H9 (cell line): ENCODE measurements around the gene PLCB1. TPM values are rescaled to one million over a fixed set of nuclear protein-coding genes. Genes with fewer than 3 reads are reported as not detected.

Experiments used
- DNase-seq: peaks from one replicate; pipeline ENCODE4 v3.0.0-alpha.2; 2017
- H2AFZ ChIP-seq: one replicate; pipeline ENCODE4 v1.6.1; 2013; ENCODE audit warnings: mild to moderate bottlenecking, low read length, control low read depth, moderate library complexity
- H2AK5ac ChIP-seq: 2 replicates; pipeline ENCODE4 v1.6.1; 2013; ENCODE audit warnings: low read length, control low read depth, mixed read lengths; ENCODE audit not compliant: insufficient read length
- H2BK120ac ChIP-seq: one replicate; pipeline ENCODE4 v1.6.1; 2013; ENCODE audit warnings: low read depth, mild to moderate bottlenecking, low read length, control low read depth, inconsistent platforms; ENCODE audit not compliant: poor library complexity, severe bottlenecking
- H2BK12ac ChIP-seq: 2 replicates; pipeline ENCODE4 v1.6.1; 2013; ENCODE audit warnings: low read length, control low read depth, mixed read lengths, low read depth; ENCODE audit not compliant: insufficient read length
- H2BK15ac ChIP-seq: 2 replicates; pipeline ENCODE4 v1.6.1; 2013; ENCODE audit warnings: low read depth, low read length, control low read depth
- H2BK20ac ChIP-seq: one replicate; pipeline ENCODE4 v1.6.1; 2013; ENCODE audit warnings: low read depth, mild to moderate bottlenecking, low read length, control low read depth, inconsistent platforms; ENCODE audit not compliant: poor library complexity, severe bottlenecking
- H2BK5ac ChIP-seq: 2 replicates; pipeline ENCODE4 v1.6.1; 2013; ENCODE audit warnings: low read length, control low read depth, mixed read lengths; ENCODE audit not compliant: insufficient read length
- H3K14ac ChIP-seq: 2 replicates; pipeline ENCODE4 v1.6.1; 2013; ENCODE audit warnings: low read length, control low read depth; ENCODE audit not compliant: insufficient read depth
- H3K18ac ChIP-seq: 2 replicates; pipeline ENCODE4 v1.6.1; 2013; ENCODE audit warnings: low read depth, mild to moderate bottlenecking, mixed read lengths, low read length, control low read depth; ENCODE audit not compliant: insufficient read length
- H3K23ac ChIP-seq: 2 replicates; pipeline ENCODE4 v1.6.1; 2013; ENCODE audit warnings: low read length, control low read depth, mixed read lengths, low read depth; ENCODE audit not compliant: insufficient read length
- H3K23me2 ChIP-seq: 2 replicates; pipeline ENCODE4 v1.6.1; 2013; ENCODE audit warnings: low read depth, mild to moderate bottlenecking, mixed read lengths, low read length, control low read depth; ENCODE audit not compliant: insufficient read length, poor library complexity, severe bottlenecking
- H3K27ac ChIP-seq: 2 replicates; pipeline ENCODE4 v1.5.1; 2013; ENCODE audit warnings: low read length, control low read depth, mixed read lengths, low read depth; ENCODE audit not compliant: insufficient read length
- H3K27me3 ChIP-seq: 2 replicates; pipeline ENCODE4 v1.6.1; 2013; ENCODE audit warnings: low read length, control low read depth, inconsistent platforms; ENCODE audit not compliant: insufficient read depth
- H3K4ac ChIP-seq: 2 replicates; pipeline ENCODE4 v1.6.1; 2013; ENCODE audit warnings: low read depth, mild to moderate bottlenecking, control low read depth, inconsistent platforms, low read length, moderate library complexity
- H3K4me1 ChIP-seq: 2 replicates; pipeline ENCODE4 v1.6.1; 2013; ENCODE audit warnings: low read length, control low read depth, inconsistent platforms; ENCODE audit not compliant: insufficient read depth
- H3K4me2 ChIP-seq: 2 replicates; pipeline ENCODE4 v1.6.1; 2013; ENCODE audit warnings: low read length, control low read depth, mixed read lengths; ENCODE audit not compliant: insufficient read length, insufficient read depth
- H3K56ac ChIP-seq: 2 replicates; pipeline ENCODE4 v1.6.1; 2013; ENCODE audit warnings: low read depth, mild to moderate bottlenecking, mixed read lengths, low read length, control low read depth; ENCODE audit not compliant: insufficient read length
- H3K79me1 ChIP-seq: 2 replicates; pipeline ENCODE4 v1.6.1; 2013; ENCODE audit warnings: low read depth, mild to moderate bottlenecking, moderate library complexity, low read length, control low read depth, inconsistent platforms; ENCODE audit not compliant: insufficient read depth, poor library complexity, severe bottlenecking
- H3K79me2 ChIP-seq: 2 replicates; pipeline ENCODE4 v1.6.1; 2013; ENCODE audit warnings: low read length, control low read depth, inconsistent platforms; ENCODE audit not compliant: insufficient read depth
- H3K9ac ChIP-seq: 2 replicates; pipeline ENCODE4 v1.6.1; 2013; ENCODE audit warnings: low read length, control low read depth, mixed read lengths; ENCODE audit not compliant: insufficient read length; ENCODE audit errors: extremely low read depth
- H3K9me3 ChIP-seq: one replicate; pipeline ENCODE4 v1.6.1; 2013; ENCODE audit warnings: low read depth, low read length, inconsistent platforms; ENCODE audit not compliant: control insufficient read depth
- H3T11ph ChIP-seq: one replicate; pipeline ENCODE4 v1.6.1; 2013; ENCODE audit warnings: mild to moderate bottlenecking, low read length, control low read depth, inconsistent platforms
- H4K20me1 ChIP-seq: one replicate; pipeline ENCODE4 v1.6.1; 2013; ENCODE audit not compliant: control insufficient read depth, insufficient read length, insufficient read depth
- H4K5ac ChIP-seq: 2 replicates; pipeline ENCODE4 v1.6.1; 2013; ENCODE audit warnings: low read depth, mild to moderate bottlenecking, mixed read lengths, low read length, control low read depth; ENCODE audit not compliant: insufficient read length
- H4K8ac ChIP-seq: replicated peaks from 2 replicates; pipeline ENCODE4 v1.6.1; 2013; ENCODE audit warnings: low read length, control low read depth, mixed read lengths, low read depth; ENCODE audit not compliant: insufficient read length
- H4K91ac ChIP-seq: 2 replicates; pipeline ENCODE4 v1.6.1; 2013; ENCODE audit warnings: low read depth, mild to moderate bottlenecking, moderate library complexity, mixed read lengths, low read length, control low read depth; ENCODE audit not compliant: insufficient read length
- H3K27ac Mint-ChIP-seq, 3 experiments: 2 replicates in 2 of 3; 3 replicates in 1 of 3; pipeline ENCODE4 v1.8.0; 2020 to 2021; ENCODE audit warnings: mixed read lengths in 3 of 3, mild to moderate bottlenecking in 1 of 3, moderate library complexity in 1 of 3
- H3K27me3 Mint-ChIP-seq: 2 replicates; pipeline ENCODE4 v1.8.0; 2021; ENCODE audit warnings: low read depth, mild to moderate bottlenecking, moderate library complexity, mixed read lengths
- H3K36me3 Mint-ChIP-seq, 3 experiments: 2 replicates in 2 of 3; 3 replicates in 1 of 3; pipeline ENCODE4 v1.8.0; 2020 to 2021; ENCODE audit warnings: low read depth in 3 of 3, mixed read lengths in 3 of 3; ENCODE audit not compliant: insufficient read depth in 1 of 3
- H3K4me1 Mint-ChIP-seq, 2 experiments: 2 replicates each; pipeline ENCODE4 v1.8.0; 2020; ENCODE audit warnings: mixed read lengths in 2 of 2
- H3K4me3 Mint-ChIP-seq, 2 experiments: 2 replicates in 1 of 2; 3 replicates in 1 of 2; pipeline ENCODE4 v1.8.0; 2020 to 2021; ENCODE audit warnings: mild to moderate bottlenecking in 2 of 2, mixed read lengths in 2 of 2, moderate library complexity in 1 of 2
- H3K9me3 Mint-ChIP-seq, 2 experiments: 2 replicates in 1 of 2; 3 replicates in 1 of 2; pipeline ENCODE4 v1.8.0; 2020; ENCODE audit warnings: mild to moderate bottlenecking in 2 of 2, mixed read lengths in 2 of 2, moderate library complexity in 1 of 2
- CTCF ChIP-seq: fragments of 200-600 bp; sonication (generic); conservative IDR thresholded peaks from 3 replicates; pipeline ENCODE4 v1.8.0; 2021; ENCODE audit warnings: antibody characterized with exemption, mild to moderate bottlenecking
- WGBS: extraction: QIAGEN DNeasy Blood & Tissue Kit; methylation state at CpG from one replicate; pipeline ENCODE4 v1.1.7; 2013; ENCODE audit warnings: missing lambda C conversion rate, low lambda C conversion rate, mixed read lengths; ENCODE audit not compliant: insufficient read length; ENCODE audit errors: extremely low coverage; 5-methylcytosine and 5-hydroxymethylcytosine counted together
- total RNA-seq: library from RNA; stranded (reverse); gene quantifications from 2 replicates; pipeline ENCODE4 v1.2.1, GENCODE V29; 2021

Gene PLCB1
- total RNA-seq, 1 experiment from 2014 or later, result 11.5 TPM

- no peak overlapping the region for H3K27ac Mint-ChIP-seq
Observed at GRCh38 chr20:8562356-8562755, 430.3 kb downstream of the PLCB1 start.

More at GRCh38 chr20:8562356-8562755, 430.3 kb downstream of the PLCB1 start:
- no peak overlapping the region for H3K27ac ChIP-seq
- H2AK5ac ChIP-seq, result no peak overlapping the region
- no peak overlapping the region for H4K91ac ChIP-seq
- H3K79me2 ChIP-seq, result no peaks in the 10 kb centered on the region
- Mint-ChIP-seq H3K9me3 (peaks cover 11 to 23% of the 10 kb centered on the region in 2 experiments; a peak in 4 of 5 replicates), H3K4me1 (no peaks in the 10 kb centered on the region), H3K4me3 (no peak overlapping the region), H3K36me3 (peaks cover 4 to 6% (median 4%) of the 10 kb centered on the region in 3 experiments; a peak in 4 of 7 replicates), H3K27me3 (no peaks in the 10 kb centered on the region; the same call in 1 of the 2 replicates)
- H3K23ac ChIP-seq, result no peak overlapping the region
- H3K56ac ChIP-seq, result no peak overlapping the region
- H3K4me2 ChIP-seq, result no peak overlapping the region
- no peak overlapping the region for H3K4ac ChIP-seq
- no peak overlapping the region for H4K5ac ChIP-seq
- no peak overlapping the region for H3K14ac ChIP-seq
- no peak overlapping the region for H2BK5ac ChIP-seq
- H2AFZ ChIP-seq, result no peak overlapping the region
- no peaks in the 10 kb centered on the region for H3K27me3 ChIP-seq
- H3K4me1 ChIP-seq, result no peaks in the 10 kb centered on the region
- H4K8ac ChIP-seq, result no peak overlapping the region
- no peak for DNase-seq
- no peak overlapping the region for H2BK20ac ChIP-seq
- no peak overlapping the region for H2BK12ac ChIP-seq
- no peaks in the 10 kb centered on the region for H3K23me2 ChIP-seq
- H2BK15ac ChIP-seq, result no peak overlapping the region
- no peaks in the 10 kb centered on the region for H3K79me1 ChIP-seq
- H2BK120ac ChIP-seq, result no peak overlapping the region
- H4K20me1 ChIP-seq, result no peaks in the 10 kb centered on the region
- no peak for TF ChIP-seq CTCF
- no peak overlapping the region for H3T11ph ChIP-seq
- no peaks in the 10 kb centered on the region for H3K9me3 ChIP-seq
- no peak overlapping the region for H3K18ac ChIP-seq
- no peak overlapping the region for H3K9ac ChIP-seq
- WGBS, result no CpG with 5 or more reads among the region's 3 CpGs
